ENCODE measurements around the gene DDX47.
A peak's percentile ranks its signal among the peaks of the same experiment; 100 is the strongest.

GRCh38 chr12:12779529-12779928, 33.6 kb upstream of the DDX47 start:
- no peak for TF ChIP-seq POLR2A (IDR thresholded peaks at IDR 0.05)
- peak in 1 of 2 donors; percentile 63 for TF ChIP-seq POLR2AphosphoS5 (IDR thresholded peaks at IDR 0.05; ENCODE audit: insufficient read depth in 1 of 2, low read depth in 1 of 2)
